H9 (cell line): ENCODE measurements around the gene FBP2. TPM values are rescaled to one million over a fixed set of nuclear protein-coding genes. Genes with fewer than 3 reads are reported as not detected.

Experiments
- DNase-seq: peaks from one replicate; pipeline ENCODE4 v3.0.0-alpha.2; 2017
- H2AFZ ChIP-seq: one replicate; pipeline ENCODE4 v1.6.1; 2013; ENCODE audit warnings: mild to moderate bottlenecking, low read length, control low read depth, moderate library complexity
- H2AK5ac ChIP-seq: 2 replicates; pipeline ENCODE4 v1.6.1; 2013; ENCODE audit warnings: low read length, control low read depth, mixed read lengths; ENCODE audit not compliant: insufficient read length
- H2BK120ac ChIP-seq: one replicate; pipeline ENCODE4 v1.6.1; 2013; ENCODE audit warnings: low read depth, mild to moderate bottlenecking, low read length, control low read depth, inconsistent platforms; ENCODE audit not compliant: poor library complexity, severe bottlenecking
- H2BK12ac ChIP-seq: 2 replicates; pipeline ENCODE4 v1.6.1; 2013; ENCODE audit warnings: low read length, control low read depth, mixed read lengths, low read depth; ENCODE audit not compliant: insufficient read length
- H2BK15ac ChIP-seq: 2 replicates; pipeline ENCODE4 v1.6.1; 2013; ENCODE audit warnings: low read depth, low read length, control low read depth
- H2BK20ac ChIP-seq: one replicate; pipeline ENCODE4 v1.6.1; 2013; ENCODE audit warnings: low read depth, mild to moderate bottlenecking, low read length, control low read depth, inconsistent platforms; ENCODE audit not compliant: poor library complexity, severe bottlenecking
- H2BK5ac ChIP-seq: 2 replicates; pipeline ENCODE4 v1.6.1; 2013; ENCODE audit warnings: low read length, control low read depth, mixed read lengths; ENCODE audit not compliant: insufficient read length
- H3K14ac ChIP-seq: 2 replicates; pipeline ENCODE4 v1.6.1; 2013; ENCODE audit warnings: low read length, control low read depth; ENCODE audit not compliant: insufficient read depth
- H3K18ac ChIP-seq: 2 replicates; pipeline ENCODE4 v1.6.1; 2013; ENCODE audit warnings: low read depth, mild to moderate bottlenecking, mixed read lengths, low read length, control low read depth; ENCODE audit not compliant: insufficient read length
- H3K23ac ChIP-seq: 2 replicates; pipeline ENCODE4 v1.6.1; 2013; ENCODE audit warnings: low read length, control low read depth, mixed read lengths, low read depth; ENCODE audit not compliant: insufficient read length
- H3K23me2 ChIP-seq: 2 replicates; pipeline ENCODE4 v1.6.1; 2013; ENCODE audit warnings: low read depth, mild to moderate bottlenecking, mixed read lengths, low read length, control low read depth; ENCODE audit not compliant: insufficient read length, poor library complexity, severe bottlenecking
- H3K27ac ChIP-seq: 2 replicates; pipeline ENCODE4 v1.5.1; 2013; ENCODE audit warnings: low read length, control low read depth, mixed read lengths, low read depth; ENCODE audit not compliant: insufficient read length
- H3K27me3 ChIP-seq: 2 replicates; pipeline ENCODE4 v1.6.1; 2013; ENCODE audit warnings: low read length, control low read depth, inconsistent platforms; ENCODE audit not compliant: insufficient read depth
- H3K4ac ChIP-seq: 2 replicates; pipeline ENCODE4 v1.6.1; 2013; ENCODE audit warnings: low read depth, mild to moderate bottlenecking, control low read depth, inconsistent platforms, low read length, moderate library complexity
- H3K4me1 ChIP-seq: 2 replicates; pipeline ENCODE4 v1.6.1; 2013; ENCODE audit warnings: low read length, control low read depth, inconsistent platforms; ENCODE audit not compliant: insufficient read depth
- H3K4me2 ChIP-seq: 2 replicates; pipeline ENCODE4 v1.6.1; 2013; ENCODE audit warnings: low read length, control low read depth, mixed read lengths; ENCODE audit not compliant: insufficient read length, insufficient read depth
- H3K56ac ChIP-seq: 2 replicates; pipeline ENCODE4 v1.6.1; 2013; ENCODE audit warnings: low read depth, mild to moderate bottlenecking, mixed read lengths, low read length, control low read depth; ENCODE audit not compliant: insufficient read length
- H3K79me1 ChIP-seq: 2 replicates; pipeline ENCODE4 v1.6.1; 2013; ENCODE audit warnings: low read depth, mild to moderate bottlenecking, moderate library complexity, low read length, control low read depth, inconsistent platforms; ENCODE audit not compliant: insufficient read depth, poor library complexity, severe bottlenecking
- H3K79me2 ChIP-seq: 2 replicates; pipeline ENCODE4 v1.6.1; 2013; ENCODE audit warnings: low read length, control low read depth, inconsistent platforms; ENCODE audit not compliant: insufficient read depth
- H3K9ac ChIP-seq: 2 replicates; pipeline ENCODE4 v1.6.1; 2013; ENCODE audit warnings: low read length, control low read depth, mixed read lengths; ENCODE audit not compliant: insufficient read length; ENCODE audit errors: extremely low read depth
- H3K9me3 ChIP-seq: one replicate; pipeline ENCODE4 v1.6.1; 2013; ENCODE audit warnings: low read depth, low read length, inconsistent platforms; ENCODE audit not compliant: control insufficient read depth
- H3T11ph ChIP-seq: one replicate; pipeline ENCODE4 v1.6.1; 2013; ENCODE audit warnings: mild to moderate bottlenecking, low read length, control low read depth, inconsistent platforms
- H4K20me1 ChIP-seq: one replicate; pipeline ENCODE4 v1.6.1; 2013; ENCODE audit not compliant: control insufficient read depth, insufficient read length, insufficient read depth
- H4K5ac ChIP-seq: 2 replicates; pipeline ENCODE4 v1.6.1; 2013; ENCODE audit warnings: low read depth, mild to moderate bottlenecking, mixed read lengths, low read length, control low read depth; ENCODE audit not compliant: insufficient read length
- H4K8ac ChIP-seq: replicated peaks from 2 replicates; pipeline ENCODE4 v1.6.1; 2013; ENCODE audit warnings: low read length, control low read depth, mixed read lengths, low read depth; ENCODE audit not compliant: insufficient read length
- H4K91ac ChIP-seq: 2 replicates; pipeline ENCODE4 v1.6.1; 2013; ENCODE audit warnings: low read depth, mild to moderate bottlenecking, moderate library complexity, mixed read lengths, low read length, control low read depth; ENCODE audit not compliant: insufficient read length
- H3K27ac Mint-ChIP-seq, 3 experiments: 2 replicates in 2 of 3; 3 replicates in 1 of 3; pipeline ENCODE4 v1.8.0; 2020 to 2021; ENCODE audit warnings: mixed read lengths in 3 of 3, mild to moderate bottlenecking in 1 of 3, moderate library complexity in 1 of 3
- H3K27me3 Mint-ChIP-seq: 2 replicates; pipeline ENCODE4 v1.8.0; 2021; ENCODE audit warnings: low read depth, mild to moderate bottlenecking, moderate library complexity, mixed read lengths
- H3K36me3 Mint-ChIP-seq, 3 experiments: 2 replicates in 2 of 3; 3 replicates in 1 of 3; pipeline ENCODE4 v1.8.0; 2020 to 2021; ENCODE audit warnings: low read depth in 3 of 3, mixed read lengths in 3 of 3; ENCODE audit not compliant: insufficient read depth in 1 of 3
- H3K4me1 Mint-ChIP-seq, 2 experiments: 2 replicates each; pipeline ENCODE4 v1.8.0; 2020; ENCODE audit warnings: mixed read lengths in 2 of 2
- H3K4me3 Mint-ChIP-seq, 2 experiments: 2 replicates in 1 of 2; 3 replicates in 1 of 2; pipeline ENCODE4 v1.8.0; 2020 to 2021; ENCODE audit warnings: mild to moderate bottlenecking in 2 of 2, mixed read lengths in 2 of 2, moderate library complexity in 1 of 2
- H3K9me3 Mint-ChIP-seq, 2 experiments: 2 replicates in 1 of 2; 3 replicates in 1 of 2; pipeline ENCODE4 v1.8.0; 2020; ENCODE audit warnings: mild to moderate bottlenecking in 2 of 2, mixed read lengths in 2 of 2, moderate library complexity in 1 of 2
- CTCF ChIP-seq: fragments of 200-600 bp; sonication (generic); conservative IDR thresholded peaks from 3 replicates; pipeline ENCODE4 v1.8.0; 2021; ENCODE audit warnings: antibody characterized with exemption, mild to moderate bottlenecking
- WGBS: extraction: QIAGEN DNeasy Blood & Tissue Kit; methylation state at CpG from one replicate; pipeline ENCODE4 v1.1.7; 2013; ENCODE audit warnings: missing lambda C conversion rate, low lambda C conversion rate, mixed read lengths; ENCODE audit not compliant: insufficient read length; ENCODE audit errors: extremely low coverage; 5-methylcytosine and 5-hydroxymethylcytosine counted together
- total RNA-seq: library from RNA; stranded (reverse); gene quantifications from 2 replicates; pipeline ENCODE4 v1.2.1, GENCODE V29; 2021

The FBP2 gene
- total RNA-seq, 1 experiment from 2014 or later: not detected

GRCh38 chr9:94619026-94619425, 25.4 kb upstream of the FBP2 start:
- H2BK5ac ChIP-seq: no peak overlapping the region
- H4K8ac ChIP-seq: no peak overlapping the region
- WGBS: no CpG with 5 or more reads among the region's 4 CpGs
- H2BK120ac ChIP-seq: no peak overlapping the region
- no peak overlapping the region for H3K18ac ChIP-seq
- H3K4me2 ChIP-seq: no peak overlapping the region
- H3T11ph ChIP-seq: no peak overlapping the region
- H3K27me3 ChIP-seq: no peaks in the 10 kb centered on the region
- H3K27ac ChIP-seq: no peak overlapping the region
- no peak overlapping the region for H2BK12ac ChIP-seq
- H3K27me3 Mint-ChIP-seq: peaks cover 6% of the 10 kb centered on the region; the same call in 1 of the 2 replicates
- no peak overlapping the region for H4K91ac ChIP-seq
- no peak overlapping the region for H3K23ac ChIP-seq
- no peak for DNase-seq
- no peaks in the 10 kb centered on the region for H3K4me1 ChIP-seq
- H2BK15ac ChIP-seq: no peak overlapping the region
- H3K4me1 Mint-ChIP-seq: no peaks in the 10 kb centered on the region
- no peak overlapping the region for H3K4me3 Mint-ChIP-seq
- H4K20me1 ChIP-seq: no peaks in the 10 kb centered on the region
- no peak overlapping the region for H3K4ac ChIP-seq
- H2BK20ac ChIP-seq: no peak overlapping the region
- H3K9me3 Mint-ChIP-seq: no peaks in the 10 kb centered on the region
- H3K9me3 ChIP-seq: no peaks in the 10 kb centered on the region
- H2AFZ ChIP-seq: no peak overlapping the region
- no peak overlapping the region for H4K5ac ChIP-seq
- no peak overlapping the region for H3K56ac ChIP-seq
- H3K14ac ChIP-seq: no peak overlapping the region
- no peaks in the 10 kb centered on the region for H3K23me2 ChIP-seq
- no peak for TF ChIP-seq CTCF
- H3K36me3 Mint-ChIP-seq: peaks cover 0 to 3% (median 0%) of the 10 kb centered on the region in 3 experiments; a peak in 2 of 7 replicates
- no peaks in the 10 kb centered on the region for H3K79me1 ChIP-seq
- no peak overlapping the region; a peak in 1 of 7 replicates for H3K27ac Mint-ChIP-seq
- H3K79me2 ChIP-seq: no peaks in the 10 kb centered on the region; the same call in 1 of the 2 replicates
- no peak overlapping the region for H3K9ac ChIP-seq
- no peak overlapping the region for H2AK5ac ChIP-seq
